Caco-2 (cell line): Measurements from ENCODE around the gene SLC1A2. TPM values are rescaled to one million over a fixed set of nuclear protein-coding genes. Genes with fewer than 3 reads are reported as not detected.

ENCODE experiments used
- BruUV-seq: library from RNA; stranded (reverse); fragments of 400-500 nt; replicated peaks from 2 replicates; lab custom pipeline; 2021; lab: Mats Ljungman, UMichigan
- CTCF ChIA-PET: fragments of 300-600 bp; sonication (Branson Sonifier 250); formaldehyde crosslinking; loops from one replicate; lab custom pipeline; 2022; ENCODE audit warnings: antibody characterized with exemption; lab: Charles Lee
- POLR2A ChIA-PET: fragments of 300-600 bp; sonication (Branson Sonifier 250); formaldehyde crosslinking; loops from one replicate; lab custom pipeline; 2022; ENCODE audit warnings: antibody characterized with exemption; lab: Charles Lee
- DNase-seq, 2 experiments: peaks; one replicate each; pipeline versions ENCODE4 v3.0.0 to v3.0.0-alpha.2; 2020 to 2022
- H3K27me3 ChIP-seq: replicated peaks from 2 replicates; pipeline ENCODE4 v1.6.0; 2011; ENCODE audit warnings: low read length; ENCODE audit not compliant: control insufficient read depth, insufficient read depth
- H3K36me3 ChIP-seq: 2 replicates; pipeline ENCODE4 v1.5.1; 2011; ENCODE audit warnings: low read length; ENCODE audit not compliant: control insufficient read depth, insufficient read depth
- H3K4me1 ChIP-seq: fragments of 250-450 bp; sonication (Bioruptor Pico); 2 replicates; pipeline ENCODE4 v1.5.1; 2020; ENCODE audit warnings: mild to moderate bottlenecking
- H3K4me3 ChIP-seq: 2 replicates; pipeline ENCODE4 v1.5.1; 2011; ENCODE audit warnings: low read depth, mild to moderate bottlenecking, control low read depth, low read length
- H3K9me3 ChIP-seq: fragments of 250-450 bp; sonication (Bioruptor Pico); 2 replicates; pipeline ENCODE4 v1.5.1; 2020; ENCODE audit warnings: mild to moderate bottlenecking, moderate library complexity
- H3K27ac Mint-ChIP-seq: one replicate; pipeline ENCODE4 v1.8.0; 2022; ENCODE audit warnings: mixed read lengths; ENCODE audit not compliant: unreplicated experiment
- H3K27me3 Mint-ChIP-seq: one replicate; pipeline ENCODE4 v1.8.0; 2022; ENCODE audit warnings: mixed read lengths; ENCODE audit not compliant: insufficient read depth, unreplicated experiment
- H3K36me3 Mint-ChIP-seq: one replicate; pipeline ENCODE4 v1.8.0; 2022; ENCODE audit warnings: mild to moderate bottlenecking, mixed read lengths; ENCODE audit not compliant: insufficient read depth, unreplicated experiment
- H3K4me1 Mint-ChIP-seq: one replicate; pipeline ENCODE4 v1.8.0; 2022; ENCODE audit warnings: low read depth, mixed read lengths; ENCODE audit not compliant: unreplicated experiment
- H3K4me3 Mint-ChIP-seq: one replicate; pipeline ENCODE4 v1.8.0; 2022; ENCODE audit warnings: mild to moderate bottlenecking, moderate library complexity, mixed read lengths; ENCODE audit not compliant: unreplicated experiment
- H3K9me3 Mint-ChIP-seq: one replicate; pipeline ENCODE4 v1.8.0; 2022; ENCODE audit warnings: mixed read lengths; ENCODE audit not compliant: unreplicated experiment
- intact Hi-C: fragments of 100-400 bp; cut with micrococcal nuclease; formaldehyde crosslinking; loops from one replicate; pipeline ENCODE4 v1.10.0; 2022; ENCODE audit not compliant: unreplicated experiment
- total RNA-seq: library from RNA; stranded (reverse); gene quantifications from 2 replicates; pipeline ENCODE4 v1.2.3, GENCODE V29; 2022
- TF ChIP-seq, protein P1 (sequence below), 2 experiments: fragments of 200-600 bp in 1 of 2; IDR thresholded peaks; 1 replicate in 1 of 2; 2 replicates in 1 of 2; pipeline versions ENCODE4 v1.5.1 to v1.8.0; 2011 to 2022; ENCODE audit warnings: antibody characterized with exemption in 1 of 2, control low read depth in 1 of 2, inconsistent platforms in 1 of 2, low read depth in 1 of 2, low read length in 1 of 2, mild to moderate bottlenecking in 1 of 2, moderate library complexity in 1 of 2; ENCODE audit not compliant: insufficient read depth in 1 of 2, severe bottlenecking in 1 of 2, unreplicated experiment in 1 of 2

SLC1A2 gene
- total RNA-seq, 1 experiment from 2014 or later: 2.0 TPM

DNA sequence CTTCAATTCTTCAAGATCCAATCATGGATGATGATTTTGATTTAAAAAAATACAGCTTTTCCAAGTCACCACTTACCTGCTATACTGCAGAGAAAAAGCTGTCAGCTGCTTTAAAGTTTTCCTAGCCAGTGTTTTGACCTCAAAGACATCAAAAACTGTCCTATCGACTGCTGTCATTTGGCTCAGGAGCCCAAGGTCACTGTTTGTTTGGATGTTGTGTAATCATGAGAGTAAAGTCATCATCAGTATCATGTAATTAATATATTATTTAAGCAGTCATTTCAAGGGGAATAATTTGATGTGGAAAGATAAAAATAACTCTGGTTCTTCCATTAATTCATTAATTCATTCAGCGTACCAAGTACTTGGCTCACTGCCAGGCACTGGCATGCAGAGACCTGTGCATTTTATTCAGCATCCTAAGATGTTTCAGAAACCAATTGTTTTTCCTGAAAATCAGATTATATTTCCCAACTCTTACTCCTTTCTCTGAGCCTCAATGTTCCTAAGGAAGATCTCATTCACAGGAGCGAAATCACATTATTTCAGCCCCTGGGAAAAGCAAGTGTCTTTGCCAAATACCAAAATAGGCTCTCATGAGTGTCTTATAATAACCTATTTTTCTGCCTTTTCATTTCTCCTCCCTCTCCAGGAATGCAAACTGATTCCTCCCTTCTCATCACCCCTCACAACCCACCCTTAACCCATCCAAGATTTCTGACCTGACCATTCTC is 59.9 kb downstream of the SLC1A2 start:
- Histone ChIP-seq H3K4me3 (no peak overlapping the region), H3K9me3 (no peaks in the 10 kb centered on the region), H3K27me3 (no peaks in the 10 kb centered on the region), H3K4me1 (no peaks in the 10 kb centered on the region), H3K36me3 (no peaks in the 10 kb centered on the region)
- TF ChIP-seq, protein P1, sequence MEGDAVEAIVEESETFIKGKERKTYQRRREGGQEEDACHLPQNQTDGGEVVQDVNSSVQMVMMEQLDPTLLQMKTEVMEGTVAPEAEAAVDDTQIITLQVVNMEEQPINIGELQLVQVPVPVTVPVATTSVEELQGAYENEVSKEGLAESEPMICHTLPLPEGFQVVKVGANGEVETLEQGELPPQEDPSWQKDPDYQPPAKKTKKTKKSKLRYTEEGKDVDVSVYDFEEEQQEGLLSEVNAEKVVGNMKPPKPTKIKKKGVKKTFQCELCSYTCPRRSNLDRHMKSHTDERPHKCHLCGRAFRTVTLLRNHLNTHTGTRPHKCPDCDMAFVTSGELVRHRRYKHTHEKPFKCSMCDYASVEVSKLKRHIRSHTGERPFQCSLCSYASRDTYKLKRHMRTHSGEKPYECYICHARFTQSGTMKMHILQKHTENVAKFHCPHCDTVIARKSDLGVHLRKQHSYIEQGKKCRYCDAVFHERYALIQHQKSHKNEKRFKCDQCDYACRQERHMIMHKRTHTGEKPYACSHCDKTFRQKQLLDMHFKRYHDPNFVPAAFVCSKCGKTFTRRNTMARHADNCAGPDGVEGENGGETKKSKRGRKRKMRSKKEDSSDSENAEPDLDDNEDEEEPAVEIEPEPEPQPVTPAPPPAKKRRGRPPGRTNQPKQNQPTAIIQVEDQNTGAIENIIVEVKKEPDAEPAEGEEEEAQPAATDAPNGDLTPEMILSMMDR (IDR thresholded peaks at IDR 0.05; ENCODE audit: insufficient read depth in 1 of 2, low read depth in 1 of 2, low read length in 1 of 2, severe bottlenecking in 1 of 2, unreplicated experiment in 1 of 2): no peak
- Mint-ChIP-seq H3K27me3 (no peaks in the 10 kb centered on the region), H3K27ac (no peak overlapping the region), H3K9me3 (no peaks in the 10 kb centered on the region), H3K36me3 (no peaks in the 10 kb centered on the region), H3K4me3 (no peak overlapping the region), H3K4me1 (no peaks in the 10 kb centered on the region)
- intact Hi-C loops: no loop called here
- ChIA-PET POLR2A (no interaction called here), CTCF (no interaction called here)
- BruUV-seq: no TSS peak
- no peak for DNase-seq

DNA sequence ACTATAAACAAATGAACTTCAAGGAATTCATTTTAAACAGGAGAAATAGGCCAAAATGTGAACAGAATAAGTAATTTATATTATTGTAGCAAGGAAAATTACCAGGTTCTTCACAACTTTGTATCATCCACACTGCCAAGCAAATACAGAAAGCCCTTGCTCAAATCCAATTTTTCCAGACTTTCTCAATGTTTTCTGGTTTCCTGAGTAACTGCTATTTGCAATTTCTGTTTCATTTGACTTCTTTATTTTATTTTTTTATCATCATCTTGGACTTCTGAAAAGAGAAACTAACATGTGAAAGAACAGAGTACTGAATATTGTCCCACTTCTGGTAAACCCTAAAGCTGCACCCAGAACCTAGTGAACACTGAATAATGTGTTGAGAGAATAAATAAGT is 61.0 kb downstream of the SLC1A2 start:
- no peaks in the 10 kb centered on the region for H3K36me3 ChIP-seq
- H3K4me1 Mint-ChIP-seq: no peaks in the 10 kb centered on the region
- no TSS peak for BruUV-seq
- no peak overlapping the region for H3K4me3 ChIP-seq
- no peak for DNase-seq
- H3K27me3 Mint-ChIP-seq: no peaks in the 10 kb centered on the region
- H3K36me3 Mint-ChIP-seq: no peaks in the 10 kb centered on the region
- H3K27me3 ChIP-seq: no peaks in the 10 kb centered on the region
- ChIA-PET CTCF (no interaction called here), POLR2A (no interaction called here)
- no peak overlapping the region for H3K4me3 Mint-ChIP-seq
- H3K4me1 ChIP-seq: no peaks in the 10 kb centered on the region
- intact Hi-C loops: no loop called here
- H3K9me3 Mint-ChIP-seq: no peaks in the 10 kb centered on the region
- no peak overlapping the region for H3K27ac Mint-ChIP-seq
- TF ChIP-seq, protein P1 (IDR thresholded peaks at IDR 0.05; ENCODE audit: insufficient read depth in 1 of 2, low read depth in 1 of 2, low read length in 1 of 2, severe bottlenecking in 1 of 2, unreplicated experiment in 1 of 2): no peak
- H3K9me3 ChIP-seq: no peaks in the 10 kb centered on the region

DNA sequence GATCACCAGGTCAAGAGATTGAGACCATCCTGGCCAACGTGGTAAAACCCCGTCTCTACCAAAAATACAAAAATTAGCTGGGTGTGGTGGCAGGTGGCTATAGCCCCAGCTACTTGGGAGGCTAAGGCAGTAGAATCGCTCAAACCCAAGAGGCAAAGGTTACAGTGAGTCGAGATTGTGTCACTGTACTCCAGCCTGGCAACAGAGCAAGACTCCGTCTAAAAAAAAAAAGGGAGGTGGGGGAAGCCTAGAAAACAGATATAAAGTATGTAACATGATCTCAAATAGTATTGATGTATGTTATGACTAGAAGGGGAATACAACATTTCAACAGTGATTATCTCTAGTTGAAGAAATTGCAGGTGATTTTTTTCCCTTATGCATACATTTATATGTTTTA is 61.4 kb downstream of the SLC1A2 start:
- TF ChIP-seq, protein P1 (IDR thresholded peaks at IDR 0.05; ENCODE audit: insufficient read depth in 1 of 2, low read depth in 1 of 2, low read length in 1 of 2, severe bottlenecking in 1 of 2, unreplicated experiment in 1 of 2): no peak

More for the DNA sequence above, 61.4 kb downstream of the SLC1A2 start:
- H3K4me3 Mint-ChIP-seq: no peak overlapping the region
- ChIA-PET CTCF (no interaction called here), POLR2A (no interaction called here)
- H3K27me3 ChIP-seq: no peaks in the 10 kb centered on the region
- H3K4me1 ChIP-seq: no peaks in the 10 kb centered on the region
- H3K4me1 Mint-ChIP-seq: no peaks in the 10 kb centered on the region
- no peak overlapping the region for H3K4me3 ChIP-seq
- BruUV-seq: no TSS peak
- no peaks in the 10 kb centered on the region for H3K36me3 ChIP-seq
- H3K36me3 Mint-ChIP-seq: no peaks in the 10 kb centered on the region
- no peaks in the 10 kb centered on the region for H3K9me3 Mint-ChIP-seq
- DNase-seq: no peak
- no peak overlapping the region for H3K27ac Mint-ChIP-seq
- no peaks in the 10 kb centered on the region for H3K9me3 ChIP-seq
- intact Hi-C loops: no loop called here
- no peaks in the 10 kb centered on the region for H3K27me3 Mint-ChIP-seq
